Loucy (cell line): ENCODE data around the gene CEACAM21.

ENCODE experiments used
- CTCF ChIP-seq: fragments of 200-600 bp; sonication (generic); conservative IDR thresholded peaks from 2 replicates; pipeline ENCODE4 v1.5.1; 2014; ENCODE audit warnings: mild to moderate bottlenecking, antibody characterized with exemption, low read length
- EZH2phosphoT487 ChIP-seq: fragments of 200-600 bp; IDR thresholded peaks from 2 replicates; pipeline ENCODE4 v1.6.1; 2018; ENCODE audit warnings: antibody characterized with exemption, mild to moderate bottlenecking, moderate library complexity, borderline replicate concordance

DNA sequence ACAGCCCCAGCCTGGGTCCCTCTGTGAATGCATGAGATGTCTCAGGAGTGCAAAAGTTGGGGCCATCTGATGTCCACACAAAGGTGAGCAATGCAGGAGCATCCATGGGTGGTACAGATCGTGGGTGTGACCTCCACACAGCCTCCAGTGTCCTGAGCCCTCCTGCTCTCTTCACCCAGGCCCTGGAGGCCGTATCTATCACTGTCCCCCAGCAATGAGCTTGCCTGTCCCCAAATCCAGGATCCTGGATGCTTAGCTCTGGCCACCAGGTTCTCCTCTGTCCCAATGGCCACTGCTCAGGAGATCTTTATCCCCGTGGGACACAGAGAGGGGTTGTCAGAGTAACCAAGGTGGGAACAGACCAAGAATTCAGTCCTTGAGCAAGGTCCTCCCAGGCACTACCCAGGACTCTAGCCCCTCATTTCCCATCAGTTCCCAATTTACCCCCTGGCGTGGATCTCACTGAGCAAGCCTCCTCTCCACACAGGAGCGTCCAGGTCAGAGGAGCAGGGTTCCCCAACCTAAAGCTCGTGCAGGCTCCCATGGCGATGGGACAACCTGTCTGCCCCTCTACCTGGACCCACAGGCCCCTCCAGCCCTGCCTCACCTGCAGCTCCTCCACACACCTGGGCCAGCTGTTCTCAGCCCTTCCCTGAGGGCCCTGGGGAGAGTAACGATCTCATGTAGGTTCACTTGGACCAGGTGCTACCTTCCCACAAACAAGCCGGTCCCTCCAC is 11.3 kb downstream of the CEACAM21 start:
- TF ChIP-seq CTCF (no peak), EZH2phosphoT487 (no peak)
